Measurements from ENCODE around the gene LDAF1. TPM values are rescaled to one million over a fixed set of nuclear protein-coding genes. Genes with fewer than 3 reads are reported as not detected.

The LDAF1 gene
- total RNA-seq, 1 donor from 2014 or later = 46.6 TPM

GRCh38 chr16:21218153-21218552, 59.7 kb downstream of the LDAF1 start:
- Mint-ChIP-seq H3K27ac (ENCODE audit: unreplicated experiment) (no peak overlapping the region), H3K4me3 (ENCODE audit: unreplicated experiment) (no peak overlapping the region)

GRCh38 chr16:21219551-21219950, 61.1 kb downstream of the LDAF1 start:
- Mint-ChIP-seq H3K36me3 (ENCODE audit: low read depth) (no peaks in the 10 kb centered on the region), H3K27ac (ENCODE audit: unreplicated experiment) (no peak overlapping the region), H3K4me3 (ENCODE audit: unreplicated experiment) (no peak overlapping the region), H3K4me1 (ENCODE audit: low read depth) (no peaks in the 10 kb centered on the region), H3K9me3 (ENCODE audit: low read depth) (peaks cover 11% of the 10 kb centered on the region), H3K27me3 (ENCODE audit: low read depth) (peaks cover 27% of the 10 kb centered on the region)
- no peak for TF ChIP-seq CTCF (IDR thresholded peaks at IDR 0.05)
- no peak for DNase-seq (ENCODE audit: low spot score)

More at GRCh38 chr16:21218153-21218552, 59.7 kb downstream of the LDAF1 start:
- Mint-ChIP-seq H3K36me3 (ENCODE audit: low read depth) (no peaks in the 10 kb centered on the region), H3K27me3 (ENCODE audit: low read depth) (peaks cover 34% of the 10 kb centered on the region), H3K9me3 (ENCODE audit: low read depth) (peaks cover 11% of the 10 kb centered on the region), H3K4me1 (ENCODE audit: low read depth) (no peaks in the 10 kb centered on the region)
- TF ChIP-seq CTCF (IDR thresholded peaks at IDR 0.05) = no peak
- no peak for DNase-seq (ENCODE audit: low spot score)

- H3K4me1 Mint-ChIP-seq (ENCODE audit: low read depth) = no peaks in the 10 kb centered on the region
- H3K27ac Mint-ChIP-seq (ENCODE audit: unreplicated experiment) = no peak overlapping the region
- peaks cover 9% of the 10 kb centered on the region for H3K9me3 Mint-ChIP-seq (ENCODE audit: low read depth)
- no peaks in the 10 kb centered on the region for H3K36me3 Mint-ChIP-seq (ENCODE audit: low read depth)
- no peak for TF ChIP-seq CTCF (IDR thresholded peaks at IDR 0.05)
- peaks cover 31% of the 10 kb centered on the region for H3K27me3 Mint-ChIP-seq (ENCODE audit: low read depth)
- no peak for DNase-seq (ENCODE audit: low spot score)
- H3K4me3 Mint-ChIP-seq (ENCODE audit: unreplicated experiment) = no peak overlapping the region
These were observed 64.2 kb downstream of the LDAF1 start for GRCh38 chr16:21222495-21223337.

- DNase-seq (ENCODE audit: low spot score) = no peak
- peaks cover 9% of the 10 kb centered on the region for H3K9me3 Mint-ChIP-seq (ENCODE audit: low read depth)
- H3K27me3 Mint-ChIP-seq (ENCODE audit: low read depth) = peaks cover 37% of the 10 kb centered on the region
- no peaks in the 10 kb centered on the region for H3K36me3 Mint-ChIP-seq (ENCODE audit: low read depth)
- no peak overlapping the region for H3K4me3 Mint-ChIP-seq (ENCODE audit: unreplicated experiment)
- H3K27ac Mint-ChIP-seq (ENCODE audit: unreplicated experiment) = no peak overlapping the region
- no peaks in the 10 kb centered on the region for H3K4me1 Mint-ChIP-seq (ENCODE audit: low read depth)
- no peak for TF ChIP-seq CTCF (IDR thresholded peaks at IDR 0.05)
These were observed 65.3 kb downstream of the LDAF1 start for GRCh38 chr16:21223787-21224186.

- H3K4me3 Mint-ChIP-seq (ENCODE audit: unreplicated experiment) = no peak overlapping the region
- peaks cover 38% of the 10 kb centered on the region for H3K27me3 Mint-ChIP-seq (ENCODE audit: low read depth)
- no peak for TF ChIP-seq CTCF (IDR thresholded peaks at IDR 0.05)
- H3K4me1 Mint-ChIP-seq (ENCODE audit: low read depth) = no peaks in the 10 kb centered on the region
- no peaks in the 10 kb centered on the region for H3K36me3 Mint-ChIP-seq (ENCODE audit: low read depth)
- H3K9me3 Mint-ChIP-seq (ENCODE audit: low read depth) = peaks cover 9% of the 10 kb centered on the region
- DNase-seq (ENCODE audit: low spot score) = no peak
- no peak overlapping the region for H3K27ac Mint-ChIP-seq (ENCODE audit: unreplicated experiment)
These were observed 66.3 kb downstream of the LDAF1 start for GRCh38 chr16:21224800-21225199.

Measured in chondrocyte (in vitro differentiated cells).